B cell (primary cell): Measurements from ENCODE around the gene WDR1. TPM values are rescaled to one million over a fixed set of nuclear protein-coding genes. Genes with fewer than 3 reads are reported as not detected.

Experiments used
- ATAC-seq: fragments of 200-7000 bp; cut with Tn5 transposase; one replicate; pipeline ENCODE4 v1.10.0; 2021; ENCODE audit warnings: low read depth, mild to moderate bottlenecking, moderate number of reproducible peaks, moderate library complexity
- CTCF ChIA-PET: fragments of 350-600 bp; sonication (Branson Sonifier 250); formaldehyde crosslinking; loops from one replicate; lab custom pipeline; 2021; ENCODE audit warnings: antibody characterized with exemption, inconsistent platforms; lab: Charles Lee
- POLR2A ChIA-PET: fragments of 350-600 bp; sonication (Branson Sonifier 250); formaldehyde crosslinking; loops from one replicate; lab custom pipeline; 2021; ENCODE audit warnings: antibody characterized with exemption; lab: Charles Lee
- DNase-seq: peaks from one replicate; pipeline ENCODE4 v3.0.0; 2013
- H2AFZ ChIP-seq: 2 replicates; pipeline ENCODE4 v1.6.1; 2012; ENCODE audit warnings: mild to moderate bottlenecking, low read depth, low read length; ENCODE audit not compliant: insufficient read depth, poor library complexity, severe bottlenecking
- H3K27ac ChIP-seq, 2 donors: 1 replicate in 1 of 2; 2 replicates in 1 of 2; pipeline ENCODE4 v1.5.1; 2012 to 2013; ENCODE audit warnings: low read length in 2 of 2, mild to moderate bottlenecking in 2 of 2, moderate library complexity in 1 of 2
- H3K27me3 ChIP-seq, 4 experiments: fragments of 200-600 bp in 1 of 4; sonication (generic) in 1 of 4; replicated peaks in 1 of 4; 1 replicate in 2 of 4; 2 replicates in 2 of 4; pipeline versions ENCODE4 v1.6.1 to v1.7.0; 2013 to 2016; ENCODE audit warnings: low read length in 3 of 4, mild to moderate bottlenecking in 2 of 4, mixed read lengths in 1 of 4, moderate library complexity in 1 of 4; ENCODE audit not compliant: insufficient read depth in 4 of 4, control insufficient read depth in 3 of 4; ENCODE audit errors: control extremely low read depth in 1 of 4
- H3K36me3 ChIP-seq, 2 experiments: replicated peaks in 1 of 2; 1 replicate in 1 of 2; 2 replicates in 1 of 2; pipeline versions ENCODE4 v1.6.1 to v1.7.1; 2013; ENCODE audit warnings: low read length in 1 of 2; ENCODE audit not compliant: insufficient read depth in 2 of 2, control insufficient read depth in 1 of 2; ENCODE audit errors: control extremely low read depth in 1 of 2, extremely low read depth in 1 of 2
- H3K4me1 ChIP-seq, 2 donors: fragments of 200-600 bp in 1 of 2; sonication (generic) in 1 of 2; 1 replicate in 1 of 2; 2 replicates in 1 of 2; pipeline versions ENCODE4 v1.5.1 to v1.6.1; 2013 to 2017; ENCODE audit warnings: low read length in 2 of 2; ENCODE audit not compliant: control insufficient read depth in 2 of 2, insufficient read depth in 2 of 2
- H3K4me2 ChIP-seq: replicated peaks from 2 replicates; pipeline ENCODE3; 2012; ENCODE audit warnings: mild to moderate bottlenecking, low read depth, low read length; ENCODE audit not compliant: poor library complexity, severe bottlenecking
- H3K4me3 ChIP-seq, 5 experiments: fragments of 200-600 bp in 1 of 5; sonication (generic) in 1 of 5; 1 replicate in 3 of 5; 2 replicates in 2 of 5; pipeline versions ENCODE4 v1.5.1 to v1.7.0; 2011 to 2016; ENCODE audit warnings: low read length in 4 of 5, mild to moderate bottlenecking in 4 of 5, low read depth in 2 of 5, control low read depth in 1 of 5, moderate library complexity in 1 of 5; ENCODE audit not compliant: insufficient read depth in 1 of 5; ENCODE audit errors: control extremely low read depth in 1 of 5, extremely low read depth in 1 of 5
- H3K79me2 ChIP-seq: fragments of 200-600 bp; sonication (generic); one replicate; pipeline ENCODE4 v1.6.0; 2016; ENCODE audit warnings: low read length; ENCODE audit not compliant: control insufficient read depth, insufficient read depth
- H3K9ac ChIP-seq: fragments of 200-600 bp; sonication (generic); 2 replicates; pipeline ENCODE4 v1.6.1; 2017; ENCODE audit warnings: mild to moderate bottlenecking, low read length, moderate library complexity
- H3K9me3 ChIP-seq, 3 donors: one replicate each; pipeline versions ENCODE4 v1.6.1 to v1.7.1; 2013; ENCODE audit warnings: low read length in 2 of 3; ENCODE audit not compliant: control insufficient read depth in 2 of 3, insufficient read depth in 1 of 3; ENCODE audit errors: control extremely low read depth in 1 of 3
- H4K20me1 ChIP-seq: 2 replicates; pipeline ENCODE4 v1.6.0; 2012; ENCODE audit warnings: mild to moderate bottlenecking, low read length; ENCODE audit not compliant: insufficient read depth, control insufficient read depth, poor library complexity, severe bottlenecking
- H3K27ac Mint-ChIP-seq: one replicate; pipeline ENCODE4 v1.8.0; 2021; ENCODE audit warnings: mixed read lengths
- H3K27me3 Mint-ChIP-seq: one replicate; pipeline ENCODE4 v1.8.0; 2021; ENCODE audit warnings: mixed read lengths
- H3K4me1 Mint-ChIP-seq: one replicate; pipeline ENCODE4 v1.8.0; 2021; ENCODE audit warnings: mixed read lengths
- H3K4me3 Mint-ChIP-seq: one replicate; pipeline ENCODE4 v1.8.0; 2021; ENCODE audit warnings: mixed read lengths
- H3K9me3 Mint-ChIP-seq: one replicate; pipeline ENCODE4 v1.8.0; 2022; ENCODE audit warnings: mixed read lengths; ENCODE audit not compliant: insufficient read depth
- EZH2 ChIP-seq: IDR thresholded peaks from 2 replicates; pipeline ENCODE4 v1.6.1; 2012; ENCODE audit warnings: borderline replicate concordance, low read depth, mild to moderate bottlenecking, moderate library complexity, low read length; ENCODE audit not compliant: insufficient read depth, poor library complexity, severe bottlenecking
- WGBS: methylation state at CpG from one replicate; pipeline ENCODE4 v1.1.5; 2013; ENCODE audit warnings: missing lambda C conversion rate; ENCODE audit not compliant: insufficient coverage; 5-methylcytosine and 5-hydroxymethylcytosine counted together
- intact Hi-C: fragments of 100-400 bp; cut with micrococcal nuclease; formaldehyde crosslinking; loops from one replicate; pipeline ENCODE4 v1.10.0; 2022
- polyA plus RNA-seq: library from polyadenylated mRNA; depleted of rRNA; stranded (reverse); fragments of >200 nt; gene quantifications from 2 replicates; pipeline ENCODE4 v1.2.3, GENCODE V29; 2012
- total RNA-seq, 2 donors: library from RNA; stranded (reverse); fragments of 120-200 nt in 1 of 2; gene quantifications; 1 replicate in 1 of 2; 2 replicates in 1 of 2; pipeline versions ENCODE4 v1.2.3 to v1.2.4, GENCODE V29; 2013 to 2022
- TF ChIP-seq, protein P1 (sequence below): fragments of 200-600 bp; IDR thresholded peaks from one replicate; pipeline ENCODE4 v1.8.0; 2022; ENCODE audit warnings: antibody characterized with exemption, mild to moderate bottlenecking

The WDR1 gene
- total and polyA plus RNA-seq, 2 donors (not counting 1 experiment from before 2014, with no cell fraction given), result 134 to 217 TPM

DNA sequence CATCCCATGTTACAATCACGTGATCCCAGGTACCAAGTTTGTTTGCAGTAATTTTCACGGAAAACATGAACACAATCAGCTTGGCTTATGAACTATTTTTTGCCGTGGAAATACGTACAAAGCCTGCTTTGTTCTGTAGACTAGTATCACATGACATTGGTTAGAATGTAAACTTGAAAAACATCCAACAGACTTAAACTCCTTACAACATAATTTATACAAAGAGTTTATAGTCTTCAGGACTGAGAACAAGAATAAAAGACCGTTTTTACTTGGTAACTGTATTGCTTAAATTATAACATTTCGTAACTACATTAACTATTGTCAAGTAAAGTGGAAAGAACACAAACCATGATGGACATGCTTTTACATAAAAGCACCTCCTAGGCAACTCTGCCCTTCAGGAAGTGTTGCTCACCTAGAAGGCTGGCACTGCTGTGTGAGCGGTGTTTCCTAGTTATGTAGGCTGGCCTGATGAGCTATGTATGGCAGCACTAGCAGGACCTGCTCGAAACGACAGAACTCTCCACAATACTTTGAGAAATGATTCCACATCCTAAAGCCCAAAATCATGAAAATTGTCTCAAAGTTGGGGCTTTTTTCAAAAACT lies 41.8 kb upstream of the WDR1 start:
- ChIA-PET POLR2A (no interaction called here), CTCF (interaction anchor here (0.7 to 9.6 kb wide), 13 partner anchors 9 to 391 kb away, joined by 3 to 116 read pairs (median 4); partner anchors contain the start of gene WDR1)
- 66% methylated on average over 3 of the region's 9 CpGs for WGBS
- Histone ChIP-seq H4K20me1 (no peaks in the 10 kb centered on the region), H3K79me2 (no peaks in the 10 kb centered on the region), H3K4me3 (no peak overlapping the region), H2AFZ (no peak overlapping the region), H3K9me3 (no peaks in the 10 kb centered on the region), H3K27me3 (peaks cover 0 to 13% (median 10%) of the 10 kb centered on the region in 4 experiments), H3K36me3 (no peaks in the 10 kb centered on the region), H3K4me2 (no peak overlapping the region), H3K4me1 (no peaks in the 10 kb centered on the region), H3K9ac (no peak overlapping the region), H3K27ac (no peak overlapping the region)
- Mint-ChIP-seq H3K27ac (no peak overlapping the region), H3K4me1 (peaks cover 3% of the 10 kb centered on the region), H3K9me3 (no peaks in the 10 kb centered on the region), H3K27me3 (peaks cover 41% of the 10 kb centered on the region), H3K4me3 (no peak overlapping the region)
- DNase-seq, result no peak
- no peak for TF ChIP-seq EZH2
- TF ChIP-seq, protein P1, sequence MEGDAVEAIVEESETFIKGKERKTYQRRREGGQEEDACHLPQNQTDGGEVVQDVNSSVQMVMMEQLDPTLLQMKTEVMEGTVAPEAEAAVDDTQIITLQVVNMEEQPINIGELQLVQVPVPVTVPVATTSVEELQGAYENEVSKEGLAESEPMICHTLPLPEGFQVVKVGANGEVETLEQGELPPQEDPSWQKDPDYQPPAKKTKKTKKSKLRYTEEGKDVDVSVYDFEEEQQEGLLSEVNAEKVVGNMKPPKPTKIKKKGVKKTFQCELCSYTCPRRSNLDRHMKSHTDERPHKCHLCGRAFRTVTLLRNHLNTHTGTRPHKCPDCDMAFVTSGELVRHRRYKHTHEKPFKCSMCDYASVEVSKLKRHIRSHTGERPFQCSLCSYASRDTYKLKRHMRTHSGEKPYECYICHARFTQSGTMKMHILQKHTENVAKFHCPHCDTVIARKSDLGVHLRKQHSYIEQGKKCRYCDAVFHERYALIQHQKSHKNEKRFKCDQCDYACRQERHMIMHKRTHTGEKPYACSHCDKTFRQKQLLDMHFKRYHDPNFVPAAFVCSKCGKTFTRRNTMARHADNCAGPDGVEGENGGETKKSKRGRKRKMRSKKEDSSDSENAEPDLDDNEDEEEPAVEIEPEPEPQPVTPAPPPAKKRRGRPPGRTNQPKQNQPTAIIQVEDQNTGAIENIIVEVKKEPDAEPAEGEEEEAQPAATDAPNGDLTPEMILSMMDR, result no peak
- no peak for ATAC-seq
- intact Hi-C loops, result loop anchor here (10.0 kb wide), 1 partner anchor 306 kb away; no protein-coding TSS in a partner anchor
